Fibroblast of lung (primary cell): ENCODE measurements around the gene POLR2E. TPM values are rescaled to one million over a fixed set of nuclear protein-coding genes. Genes with fewer than 3 reads are reported as not detected.

Source experiments
- DNase-seq, 2 donors: peaks; one replicate each; pipeline versions ENCODE4 v3.0.0 to v3.0.0-alpha.2; 2010; ENCODE audit warnings: low read depth in 2 of 2
- H2AFZ ChIP-seq: 2 replicates; pipeline ENCODE4 v1.5.1; 2012; ENCODE audit warnings: low read length, control low read depth, inconsistent platforms
- H3K27ac ChIP-seq: 2 replicates; pipeline ENCODE4 v1.5.1; 2011; ENCODE audit warnings: low read length, control low read depth; ENCODE audit not compliant: insufficient read depth
- H3K27me3 ChIP-seq: 2 replicates; pipeline ENCODE4 v1.5.1; 2011; ENCODE audit warnings: mild to moderate bottlenecking, low read length; ENCODE audit not compliant: control insufficient read depth, insufficient read depth
- H3K36me3 ChIP-seq: 2 replicates; pipeline ENCODE4 v1.5.1; 2011; ENCODE audit warnings: low read length; ENCODE audit not compliant: control insufficient read depth, insufficient read depth
- H3K4me1 ChIP-seq: 2 replicates; pipeline ENCODE4 v1.5.1; 2011; ENCODE audit warnings: low read length; ENCODE audit not compliant: control insufficient read depth, insufficient read depth; ENCODE audit errors: extremely low read depth
- H3K4me2 ChIP-seq: 2 replicates; pipeline ENCODE4 v1.5.1; 2011; ENCODE audit warnings: low read length, control low read depth; ENCODE audit not compliant: insufficient read depth; ENCODE audit errors: extremely low read depth
- H3K4me3 ChIP-seq, 4 experiments: fragments of 200-600 bp in 1 of 4; sonication (generic) in 1 of 4; replicated peaks in 1 of 4; 2 replicates each; pipeline ENCODE4 v1.5.1; 2011 to 2016; ENCODE audit warnings: low read length in 4 of 4, low read depth in 3 of 4, mild to moderate bottlenecking in 3 of 4, control low read depth in 2 of 4, inconsistent platforms in 1 of 4, mixed read lengths in 1 of 4; ENCODE audit not compliant: insufficient read depth in 1 of 4; ENCODE audit errors: control extremely low read depth in 1 of 4
- H3K79me2 ChIP-seq: 2 replicates; pipeline ENCODE4 v1.5.1; 2012; ENCODE audit warnings: mild to moderate bottlenecking, low read length, inconsistent platforms; ENCODE audit not compliant: control insufficient read depth, insufficient read depth
- H3K9ac ChIP-seq: 2 replicates; pipeline ENCODE4 v1.5.1; 2011; ENCODE audit warnings: mild to moderate bottlenecking, low read length, control low read depth; ENCODE audit not compliant: insufficient read depth
- H3K9me3 ChIP-seq: 2 replicates; pipeline ENCODE4 v1.5.1; 2012; ENCODE audit warnings: low read depth, low read length; ENCODE audit not compliant: control insufficient read depth, insufficient read depth
- H4K20me1 ChIP-seq: 2 replicates; pipeline ENCODE4 v1.5.1; 2011; ENCODE audit warnings: low read length; ENCODE audit not compliant: control insufficient read depth, insufficient read depth; ENCODE audit errors: extremely low read depth
- EZH2 ChIP-seq: IDR thresholded peaks from 2 replicates; pipeline ENCODE4 v1.5.1; 2012; ENCODE audit warnings: low read length, control low read depth, mild to moderate bottlenecking; ENCODE audit errors: missing control alignments
- polyA plus RNA-seq, 2 donors: library from polyadenylated mRNA; depleted of rRNA in 1 of 2; stranded (reverse) in 1 of 2; unstranded in 1 of 2; fragments of >200 nt; gene quantifications; 2 replicates each; pipeline ENCODE4 v1.2.1, GENCODE V29; 2011 to 2012; ENCODE audit warnings: missing spikeins in 1 of 2
- total RNA-seq: library from RNA; depleted of rRNA; stranded (reverse); fragments of >200 nt; gene quantifications from 2 replicates; pipeline ENCODE4 v1.2.1, GENCODE V29; 2014
- TF ChIP-seq, protein P1 (sequence below), 2 donors: IDR thresholded peaks in 1 of 2; conservative IDR thresholded peaks in 1 of 2; 1 replicate in 1 of 2; 2 replicates in 1 of 2; pipeline ENCODE4 v1.5.1; 2011 to 2012; ENCODE audit warnings: low read length in 2 of 2, control low read depth in 1 of 2, inconsistent platforms in 1 of 2, low read depth in 1 of 2, mild to moderate bottlenecking in 1 of 2

Gene POLR2E
- total and polyA plus RNA-seq, 2 donors (not counting 1 experiment from before 2014, with no cell fraction given): 55.2 to 130 TPM

GRCh38 chr19:1073063-1073955 is 21.9 kb downstream of the POLR2E start:
- Histone ChIP-seq H3K4me2 (no peak overlapping the region), H3K9ac (no peak overlapping the region), H3K4me1 (peaks cover 2% of the 10 kb centered on the region), H3K79me2 (no peaks in the 10 kb centered on the region), H2AFZ (no peak overlapping the region), H3K27me3 (peaks cover 16% of the 10 kb centered on the region), H3K9me3 (no peaks in the 10 kb centered on the region), H3K36me3 (no peaks in the 10 kb centered on the region), H3K4me3 (no peak overlapping the region), H4K20me1 (no peaks in the 10 kb centered on the region), H3K27ac (no peak overlapping the region)
- no peak for DNase-seq
- TF ChIP-seq, protein P1, sequence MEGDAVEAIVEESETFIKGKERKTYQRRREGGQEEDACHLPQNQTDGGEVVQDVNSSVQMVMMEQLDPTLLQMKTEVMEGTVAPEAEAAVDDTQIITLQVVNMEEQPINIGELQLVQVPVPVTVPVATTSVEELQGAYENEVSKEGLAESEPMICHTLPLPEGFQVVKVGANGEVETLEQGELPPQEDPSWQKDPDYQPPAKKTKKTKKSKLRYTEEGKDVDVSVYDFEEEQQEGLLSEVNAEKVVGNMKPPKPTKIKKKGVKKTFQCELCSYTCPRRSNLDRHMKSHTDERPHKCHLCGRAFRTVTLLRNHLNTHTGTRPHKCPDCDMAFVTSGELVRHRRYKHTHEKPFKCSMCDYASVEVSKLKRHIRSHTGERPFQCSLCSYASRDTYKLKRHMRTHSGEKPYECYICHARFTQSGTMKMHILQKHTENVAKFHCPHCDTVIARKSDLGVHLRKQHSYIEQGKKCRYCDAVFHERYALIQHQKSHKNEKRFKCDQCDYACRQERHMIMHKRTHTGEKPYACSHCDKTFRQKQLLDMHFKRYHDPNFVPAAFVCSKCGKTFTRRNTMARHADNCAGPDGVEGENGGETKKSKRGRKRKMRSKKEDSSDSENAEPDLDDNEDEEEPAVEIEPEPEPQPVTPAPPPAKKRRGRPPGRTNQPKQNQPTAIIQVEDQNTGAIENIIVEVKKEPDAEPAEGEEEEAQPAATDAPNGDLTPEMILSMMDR (conservative IDR thresholded peaks at IDR 0.05 in 1 of 2, IDR thresholded peaks at IDR 0.05 in 1 of 2; ENCODE audit: low read depth in 1 of 2, low read length in 2 of 2): no peak
- TF ChIP-seq EZH2: no peak

- H2AFZ ChIP-seq: no peak overlapping the region
- TF ChIP-seq, protein P1 (conservative IDR thresholded peaks at IDR 0.05 in 1 of 2, IDR thresholded peaks at IDR 0.05 in 1 of 2; ENCODE audit: low read depth in 1 of 2, low read length in 2 of 2): no peak
- no peak for TF ChIP-seq EZH2
- H3K27me3 ChIP-seq: peaks cover 18% of the 10 kb centered on the region
- no peak overlapping the region for H3K9ac ChIP-seq
- H3K36me3 ChIP-seq: no peaks in the 10 kb centered on the region
- DNase-seq: no peak
- no peaks in the 10 kb centered on the region for H3K9me3 ChIP-seq
- H4K20me1 ChIP-seq: no peaks in the 10 kb centered on the region
- no peak overlapping the region for H3K4me3 ChIP-seq
- no peaks in the 10 kb centered on the region for H3K79me2 ChIP-seq
- H3K4me1 ChIP-seq: peaks cover 2% of the 10 kb centered on the region
- H3K27ac ChIP-seq: no peak overlapping the region
- H3K4me2 ChIP-seq: no peak overlapping the region
Measured at GRCh38 chr19:1072371-1073015, 22.7 kb downstream of the POLR2E start.
